GM23248 (cell line): ENCODE results near the gene SPTBN4. TPM values are rescaled to one million over a fixed set of nuclear protein-coding genes. Genes with fewer than 3 reads are reported as not detected.

Source experiments
- DNase-seq: peaks from one replicate; pipeline ENCODE4 v3.0.0-alpha.2; 2015
- H2AFZ ChIP-seq: fragments of 200-600 bp; sonication (generic); 2 replicates; pipeline ENCODE4 v1.6.1; 2016; ENCODE audit warnings: antibody characterized with exemption
- H3F3A ChIP-seq: fragments of 200-600 bp; sonication (generic); 2 replicates; pipeline ENCODE4 v1.6.1; 2016; ENCODE audit warnings: mild to moderate bottlenecking, antibody characterized with exemption, mixed run types; ENCODE audit not compliant: insufficient read depth
- H3K27ac ChIP-seq: fragments of 200-600 bp; sonication (generic); 2 replicates; pipeline ENCODE4 v1.5.1; 2016; ENCODE audit warnings: mild to moderate bottlenecking
- H3K27me3 ChIP-seq: fragments of 200-600 bp; sonication (generic); replicated peaks from 2 replicates; pipeline ENCODE4 v1.6.1; 2016; ENCODE audit warnings: mild to moderate bottlenecking; ENCODE audit not compliant: insufficient read depth
- H3K36me3 ChIP-seq: fragments of 200-600 bp; sonication (generic); 2 replicates; pipeline ENCODE4 v1.6.1; 2016; ENCODE audit warnings: low read depth, mild to moderate bottlenecking
- H3K4me1 ChIP-seq: fragments of 200-600 bp; sonication (generic); 2 replicates; pipeline ENCODE4 v1.6.1; 2016; ENCODE audit warnings: mild to moderate bottlenecking; ENCODE audit not compliant: insufficient read depth
- H3K4me2 ChIP-seq: fragments of 200-600 bp; sonication (generic); one replicate; pipeline ENCODE4 v1.6.1; 2016; ENCODE audit warnings: mild to moderate bottlenecking; ENCODE audit not compliant: unreplicated experiment
- H3K4me3 ChIP-seq: fragments of 200-600 bp; sonication (generic); 2 replicates; pipeline ENCODE4 v1.5.1; 2016; ENCODE audit warnings: mild to moderate bottlenecking
- H3K79me2 ChIP-seq: fragments of 200-600 bp; sonication (generic); 2 replicates; pipeline ENCODE4 v1.6.1; 2016; ENCODE audit warnings: mild to moderate bottlenecking; ENCODE audit not compliant: insufficient read depth
- H3K9ac ChIP-seq: fragments of 200-600 bp; sonication (generic); 2 replicates; pipeline ENCODE4 v1.6.1; 2016; ENCODE audit warnings: mild to moderate bottlenecking
- H3K9me2 ChIP-seq: fragments of 200-600 bp; sonication (generic); 2 replicates; pipeline ENCODE4 v1.6.1; 2016; ENCODE audit warnings: mixed run types, mild to moderate bottlenecking, moderate library complexity; ENCODE audit not compliant: insufficient read depth
- H3K9me3 ChIP-seq: fragments of 200-600 bp; sonication (generic); one replicate; pipeline ENCODE4 v1.6.1; 2017; ENCODE audit warnings: low read depth
- H4K20me1 ChIP-seq: fragments of 200-600 bp; sonication (generic); 2 replicates; pipeline ENCODE4 v1.6.0; 2016; ENCODE audit not compliant: insufficient read depth
- EZH2 ChIP-seq: fragments of 200-600 bp; sonication (generic); IDR thresholded peaks from 2 replicates; pipeline ENCODE4 v1.6.1; 2018; ENCODE audit warnings: antibody characterized with exemption, mild to moderate bottlenecking; ENCODE audit not compliant: insufficient read depth, poor library complexity, severe bottlenecking
- EZH2phosphoT487 ChIP-seq: fragments of 200-600 bp; sonication (generic); IDR thresholded peaks from 2 replicates; pipeline ENCODE4 v1.6.1; 2018; ENCODE audit warnings: antibody characterized with exemption, moderate library complexity, mild to moderate bottlenecking, low read depth; ENCODE audit not compliant: insufficient read depth
- WGBS, 2 experiments: methylation state at CpG; one replicate each; pipeline ENCODE4 v1.1.6; 2015 to 2017; ENCODE audit warnings: low lambda C conversion rate in 2 of 2, low coverage in 1 of 2; ENCODE audit errors: missing lambda C conversion rate in 2 of 2; 5-methylcytosine and 5-hydroxymethylcytosine counted together
- in situ Hi-C: fragments of 300-500 bp; cut with MboI; formaldehyde crosslinking; loops from 2 replicates; pipeline ENCODE4 v1.15.0; 2020
- polyA plus RNA-seq: library from polyadenylated mRNA; unstranded; fragments of >200 nt; fragmentation: Nextera tagmentation; extraction: Ambion mirVana; gene quantifications from 2 replicates; pipeline ENCODE4 v1.2.1, GENCODE V29; 2016
- total RNA-seq: library from RNA; depleted of rRNA; stranded (reverse); fragments of >200 nt; shearing (Covaris generic); gene quantifications from 2 replicates; pipeline ENCODE4 v1.2.3, GENCODE V29; 2014

SPTBN4 gene
- total and polyA plus RNA-seq, 2 experiments from 2014 or later, result 0.69 to 2.1 TPM

DNA sequence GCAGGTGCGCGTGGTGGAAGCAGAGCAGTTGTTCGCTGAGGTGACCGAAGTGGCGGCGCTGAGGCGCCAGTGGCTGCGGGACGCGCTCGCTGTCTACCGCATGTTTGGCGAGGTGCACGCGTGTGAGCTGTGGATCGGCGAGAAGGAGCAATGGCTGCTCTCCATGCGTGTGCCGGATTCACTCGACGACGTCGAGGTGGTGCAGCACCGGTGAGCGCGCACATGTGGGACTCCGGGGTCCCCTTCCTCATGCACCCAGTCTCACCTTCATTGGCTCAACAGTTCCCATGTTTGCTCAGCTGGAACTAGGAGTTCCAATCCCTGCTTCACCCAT is 46.5 kb downstream of the SPTBN4 start:
- DNase-seq, result no peak
- H3F3A ChIP-seq, result no peaks in the 10 kb centered on the region
- H3K79me2 ChIP-seq, result no peaks in the 10 kb centered on the region
- no peaks in the 10 kb centered on the region for H3K9me3 ChIP-seq
- in situ Hi-C loops, result no loop called here
- no peaks in the 10 kb centered on the region for H3K4me1 ChIP-seq
- WGBS, 2 experiments, result 63 to 66% methylated on average over 26 to 27 of the region's 27 CpGs
- no peaks in the 10 kb centered on the region for H3K9me2 ChIP-seq
- H2AFZ ChIP-seq, result no peak overlapping the region
- H3K27ac ChIP-seq, result no peak overlapping the region
- TF ChIP-seq EZH2, result no peak
- TF ChIP-seq EZH2phosphoT487, result no peak
- H3K27me3 ChIP-seq, result peaks cover 39% of the 10 kb centered on the region
- no peak overlapping the region for H3K4me3 ChIP-seq
- H3K4me2 ChIP-seq, result no peak overlapping the region
- H3K9ac ChIP-seq, result no peak overlapping the region
- no peaks in the 10 kb centered on the region; the same call in 1 of the 2 replicates for H4K20me1 ChIP-seq
- no peaks in the 10 kb centered on the region for H3K36me3 ChIP-seq

DNA sequence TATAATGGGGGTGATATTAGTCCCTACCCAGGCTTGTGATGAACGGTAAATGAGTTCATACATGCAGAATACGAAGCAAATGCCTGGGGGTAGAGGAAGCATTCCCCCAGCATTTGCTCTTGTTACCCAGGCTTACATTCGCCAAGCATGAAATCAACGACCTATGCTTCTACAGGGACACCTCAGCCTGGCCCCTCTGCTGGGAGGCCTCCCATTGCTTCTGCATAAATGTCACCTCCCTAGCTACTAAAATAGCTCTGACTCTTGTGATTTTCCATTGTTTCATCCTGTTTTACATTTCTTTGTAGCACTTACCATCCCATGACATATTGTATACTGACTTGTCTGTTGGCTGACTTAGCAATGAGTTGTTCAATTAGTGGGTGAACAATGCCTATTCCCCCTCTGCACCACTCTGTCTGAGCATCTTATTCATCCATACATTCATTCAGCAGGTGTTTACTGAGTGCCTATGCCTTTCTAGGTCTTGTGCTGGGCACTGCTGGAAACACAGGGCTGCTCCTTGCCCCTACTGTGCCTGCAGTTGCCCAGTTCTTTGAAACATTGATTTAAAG is 47.0 kb downstream of the SPTBN4 start:
- no peak overlapping the region for H2AFZ ChIP-seq
- H3K4me3 ChIP-seq, result no peak overlapping the region
- H3F3A ChIP-seq, result no peaks in the 10 kb centered on the region
- no peaks in the 10 kb centered on the region for H3K9me3 ChIP-seq
- no peaks in the 10 kb centered on the region for H3K4me1 ChIP-seq
- TF ChIP-seq EZH2phosphoT487, result no peak
- TF ChIP-seq EZH2, result no peak
- peaks cover 39% of the 10 kb centered on the region for H3K27me3 ChIP-seq
- no peaks in the 10 kb centered on the region; the same call in 1 of the 2 replicates for H4K20me1 ChIP-seq
- DNase-seq, result no peak
- WGBS, 2 experiments, result 61 to 66% methylated on average over 4 of the region's 4 CpGs
- no peak overlapping the region for H3K4me2 ChIP-seq
- no peaks in the 10 kb centered on the region for H3K79me2 ChIP-seq
- H3K27ac ChIP-seq, result no peak overlapping the region
- in situ Hi-C loops, result no loop called here
- no peaks in the 10 kb centered on the region for H3K9me2 ChIP-seq
- H3K9ac ChIP-seq, result no peak overlapping the region
- no peaks in the 10 kb centered on the region for H3K36me3 ChIP-seq

DNA sequence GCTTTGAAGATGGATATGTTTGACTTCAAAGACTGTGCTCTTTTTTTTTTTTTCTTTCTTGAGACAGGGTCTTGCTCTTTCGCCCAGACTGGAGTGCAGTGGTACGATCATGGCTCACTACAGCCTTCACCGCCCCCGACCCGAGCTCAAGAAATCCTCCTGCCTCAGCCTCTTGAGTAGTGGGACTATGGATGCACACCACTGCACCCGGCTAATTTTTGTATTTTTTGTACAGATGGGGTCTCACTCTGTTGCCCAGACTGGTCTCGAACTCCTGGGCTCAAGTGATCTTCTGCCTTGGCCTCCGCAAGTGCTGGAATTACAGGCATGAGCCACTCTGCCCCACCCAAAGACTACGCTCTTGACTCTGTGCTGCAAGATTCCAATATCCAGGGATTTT is 50.4 kb downstream of the SPTBN4 start:
- no peaks in the 10 kb centered on the region for H3K4me1 ChIP-seq
- WGBS, 2 experiments, result 81 to 84% methylated on average over 9 of the region's 9 CpGs
- no peaks in the 10 kb centered on the region; the same call in 1 of the 2 replicates for H4K20me1 ChIP-seq
- no peak overlapping the region for H3K9ac ChIP-seq
- H3K4me3 ChIP-seq, result no peak overlapping the region
- no peak overlapping the region for H3K27ac ChIP-seq
- H3K4me2 ChIP-seq, result no peak overlapping the region
- no peaks in the 10 kb centered on the region for H3K9me3 ChIP-seq
- H3K79me2 ChIP-seq, result no peaks in the 10 kb centered on the region
- no peaks in the 10 kb centered on the region for H3F3A ChIP-seq
- in situ Hi-C loops, result no loop called here
- TF ChIP-seq EZH2, result no peak
- no peak for TF ChIP-seq EZH2phosphoT487
- H3K9me2 ChIP-seq, result no peaks in the 10 kb centered on the region
- no peaks in the 10 kb centered on the region for H3K36me3 ChIP-seq
- H2AFZ ChIP-seq, result no peak overlapping the region
- no peak for DNase-seq
- H3K27me3 ChIP-seq, result peaks cover 30% of the 10 kb centered on the region

DNA sequence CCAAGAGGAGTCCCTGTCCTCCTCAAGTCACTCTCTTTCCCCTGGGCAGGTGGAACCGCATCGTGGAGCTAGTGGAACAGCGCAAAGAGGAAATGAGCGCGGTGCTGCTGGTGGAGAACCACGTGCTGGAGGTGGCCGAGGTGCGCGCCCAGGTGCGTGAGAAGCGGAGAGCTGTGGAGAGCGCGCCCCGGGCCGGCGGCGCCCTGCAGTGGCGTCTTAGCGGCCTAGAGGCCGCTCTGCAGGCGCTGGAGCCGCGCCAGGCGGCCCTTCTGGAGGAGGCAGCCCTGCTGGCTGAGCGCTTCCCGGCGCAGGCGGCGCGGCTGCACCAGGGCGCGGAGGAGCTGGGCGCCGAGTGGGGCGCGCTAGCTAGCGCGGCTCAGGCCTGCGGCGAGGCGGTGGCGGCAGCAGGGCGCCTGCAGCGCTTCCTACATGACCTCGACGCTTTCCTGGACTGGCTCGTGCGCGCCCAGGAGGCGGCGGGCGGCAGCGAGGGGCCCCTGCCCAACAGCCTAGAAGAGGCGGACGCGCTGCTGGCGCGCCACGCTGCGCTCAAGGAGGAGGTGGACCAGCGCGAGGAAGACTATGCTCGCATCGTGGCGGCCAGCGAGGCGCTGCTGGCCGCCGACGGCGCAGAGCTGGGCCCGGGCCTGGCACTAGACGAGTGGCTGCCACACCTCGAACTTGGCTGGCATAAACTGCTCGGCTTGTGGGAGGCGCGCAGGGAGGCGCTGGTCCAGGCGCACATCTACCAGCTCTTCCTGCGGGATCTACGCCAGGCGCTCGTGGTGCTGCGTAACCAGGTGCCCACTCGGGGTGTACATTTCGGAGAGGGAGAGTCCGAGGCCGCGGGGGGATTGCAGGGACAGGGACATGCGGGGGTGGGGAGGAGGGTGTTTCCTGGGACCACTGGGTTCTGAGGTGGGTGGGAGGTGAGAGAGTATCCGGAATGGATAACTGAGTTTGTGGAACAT is 52.8 kb downstream of the SPTBN4 start:
- DNase-seq, result peak; percentile 61
- 14 to 16% methylated on average over 72 to 86 of the region's 91 CpGs for WGBS, 2 experiments
- Histone ChIP-seq H4K20me1 (no peaks in the 10 kb centered on the region), H3K79me2 (no peaks in the 10 kb centered on the region), H3K27me3 (peaks cover 15% of the 10 kb centered on the region), H3K4me3 (no peak overlapping the region), H3K4me1 (no peaks in the 10 kb centered on the region), H3K9me3 (no peaks in the 10 kb centered on the region), H3K4me2 (no peak overlapping the region), H3K9me2 (no peaks in the 10 kb centered on the region), H3K36me3 (no peaks in the 10 kb centered on the region), H3K9ac (no peak overlapping the region), H2AFZ (no peak overlapping the region), H3K27ac (no peak overlapping the region), H3F3A (no peaks in the 10 kb centered on the region)
- in situ Hi-C loops, result no loop called here
- TF ChIP-seq EZH2phosphoT487 (no peak), EZH2 (no peak)
